Fibroblast of gingiva (primary cell): ENCODE results near the gene HEG1.
A peak's percentile ranks its signal among the peaks of the same experiment; 100 is the strongest.

Experiments
- DNase-seq: peaks from one replicate; pipeline ENCODE4 v3.0.0-alpha.2; 2011; ENCODE audit warnings: low read depth

Gene HEG1

GRCh38 chr3:124952282-124952855 is 103.4 kb downstream of the HEG1 start:
- DNase-seq, result no peak

GRCh38 chr3:124951511-124952281 is 104.1 kb downstream of the HEG1 start:
- DNase-seq, result peak; percentile 11

- DNase-seq, result peak; percentile 75
Measured at GRCh38 chr3:124950026-124950425, 105.8 kb downstream of the HEG1 start.

GRCh38 chr3:124942613-124943012 is 113.2 kb downstream of the HEG1 start:
- no peak for DNase-seq

- DNase-seq, result no peak
Measured at GRCh38 chr3:124941771-124942170, 114.0 kb downstream of the HEG1 start.

GRCh38 chr3:124939661-124940060 is 116.1 kb downstream of the HEG1 start:
- no peak for DNase-seq

GRCh38 chr3:124938896-124939295 is 116.9 kb downstream of the HEG1 start:
- no peak for DNase-seq

- DNase-seq, result no peak
Measured at GRCh38 chr3:124937049-124937448, 118.7 kb downstream of the HEG1 start.

GRCh38 chr3:124935794-124936542 is 119.8 kb downstream of the HEG1 start:
- DNase-seq, result no peak

GRCh38 chr3:124935264-124935663 is 120.5 kb downstream of the HEG1 start:
- DNase-seq, result no peak

- no peak for DNase-seq
Measured at GRCh38 chr3:124934577-124934976, 121.2 kb downstream of the HEG1 start, which contains the start of gene MUC13. Gene MUC13 (minus strand): TSS chr3:124934751. CDS start chr3:124934712, 39 bp downstream.

- peak; percentile 55 for DNase-seq
Measured at GRCh38 chr3:124928333-124929202, 127.2 kb downstream of the HEG1 start.

GRCh38 chr3:124927574-124928045 is 128.2 kb downstream of the HEG1 start:
- DNase-seq, result no peak

GRCh38 chr3:124926426-124927101 is 129.2 kb downstream of the HEG1 start:
- DNase-seq, result no peak

- DNase-seq, result no peak
Measured at GRCh38 chr3:124924741-124925140, 131.1 kb downstream of the HEG1 start.

- no peak for DNase-seq
Measured at GRCh38 chr3:124923833-124924232, 132.0 kb downstream of the HEG1 start.

GRCh38 chr3:124920718-124921117 is 135.1 kb downstream of the HEG1 start:
- no peak for DNase-seq

- no peak for DNase-seq
Measured at GRCh38 chr3:124919756-124920155, 136.0 kb downstream of the HEG1 start.

GRCh38 chr3:124918524-124918923 is 137.3 kb downstream of the HEG1 start:
- no peak for DNase-seq

- DNase-seq, result no peak
Measured at GRCh38 chr3:124916837-124917409, 138.9 kb downstream of the HEG1 start.
